ENCODE measurements around the gene HOXA10. TPM values are rescaled to one million over a fixed set of nuclear protein-coding genes. Genes with fewer than 3 reads are reported as not detected.

Gene HOXA10
- total and polyA plus RNA-seq, 4 donors, result 0.03 to 0.70 (median 0.13) TPM

DNA sequence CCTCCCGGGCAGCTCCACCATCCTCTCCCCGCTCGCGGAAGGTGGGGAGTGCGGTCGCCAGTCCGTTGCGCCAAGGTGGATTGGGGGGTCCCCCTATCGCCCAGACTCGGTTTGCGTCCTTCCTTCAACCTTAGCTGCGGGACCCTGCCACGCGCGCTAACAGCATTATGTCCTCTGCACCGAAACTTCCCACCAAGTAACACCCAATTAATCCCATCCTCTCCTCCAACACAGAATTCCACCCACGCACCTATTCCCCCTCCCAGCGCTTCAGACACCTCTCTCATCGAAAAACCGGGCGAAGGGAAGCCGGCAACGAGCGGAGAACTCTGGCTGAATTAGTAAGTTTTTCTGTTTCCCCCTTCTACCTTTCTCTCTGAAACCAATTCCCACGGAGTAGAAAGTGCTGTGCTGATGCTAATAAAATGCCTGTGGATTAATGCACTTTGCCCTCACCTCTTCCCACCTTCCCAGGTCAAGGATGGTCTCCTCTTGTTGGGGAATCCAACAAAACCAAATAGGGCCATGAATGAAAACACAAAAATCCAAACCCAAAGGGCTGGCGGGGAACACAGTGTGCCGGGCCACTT is 22.7 kb downstream of the HOXA10 start:
- H3K27ac ChIP-seq (ENCODE audit: low read depth in 1 of 2, low read length in 2 of 2), result no peak overlapping the region
- H3K36me3 ChIP-seq (ENCODE audit: control insufficient read depth in 4 of 4, insufficient read depth in 3 of 4, low read depth in 1 of 4, low read length in 3 of 4), result no peaks in the 10 kb centered on the region
- WGBS, result 6% methylated on average over 27 of the region's 27 CpGs
- peak overlapping the region in 1 of 3 donors; percentile 46 for H3K4me3 ChIP-seq (ENCODE audit: low read depth in 1 of 3, low read length in 3 of 3)
- TF ChIP-seq EGR1 (IDR thresholded peaks at IDR 0.05; ENCODE audit: low read depth in 2 of 2) (no peak), NR2F2 (IDR thresholded peaks at IDR 0.05) (no peak), FOXA2 (IDR thresholded peaks at IDR 0.05) (no peak), RAD21 (IDR thresholded peaks at IDR 0.05) (no peak), HNF4A (conservative IDR thresholded peaks at IDR 0.05) (no peak), GABPA (IDR thresholded peaks at IDR 0.05 in 1 of 2, conservative IDR thresholded peaks at IDR 0.05 in 1 of 2) (no peak), SP1 (IDR thresholded peaks at IDR 0.05) (no peak), JUND (IDR thresholded peaks at IDR 0.05) (no peak), TAF1 (conservative IDR thresholded peaks at IDR 0.05) (no peak), HNF4G (IDR thresholded peaks at IDR 0.05) (no peak), FOXA1 (IDR thresholded peaks at IDR 0.05) (no peak), RXRA (IDR thresholded peaks at IDR 0.05) (no peak), YY1 (IDR thresholded peaks at IDR 0.05) (no peak)
- TF ChIP-seq, protein P1, sequence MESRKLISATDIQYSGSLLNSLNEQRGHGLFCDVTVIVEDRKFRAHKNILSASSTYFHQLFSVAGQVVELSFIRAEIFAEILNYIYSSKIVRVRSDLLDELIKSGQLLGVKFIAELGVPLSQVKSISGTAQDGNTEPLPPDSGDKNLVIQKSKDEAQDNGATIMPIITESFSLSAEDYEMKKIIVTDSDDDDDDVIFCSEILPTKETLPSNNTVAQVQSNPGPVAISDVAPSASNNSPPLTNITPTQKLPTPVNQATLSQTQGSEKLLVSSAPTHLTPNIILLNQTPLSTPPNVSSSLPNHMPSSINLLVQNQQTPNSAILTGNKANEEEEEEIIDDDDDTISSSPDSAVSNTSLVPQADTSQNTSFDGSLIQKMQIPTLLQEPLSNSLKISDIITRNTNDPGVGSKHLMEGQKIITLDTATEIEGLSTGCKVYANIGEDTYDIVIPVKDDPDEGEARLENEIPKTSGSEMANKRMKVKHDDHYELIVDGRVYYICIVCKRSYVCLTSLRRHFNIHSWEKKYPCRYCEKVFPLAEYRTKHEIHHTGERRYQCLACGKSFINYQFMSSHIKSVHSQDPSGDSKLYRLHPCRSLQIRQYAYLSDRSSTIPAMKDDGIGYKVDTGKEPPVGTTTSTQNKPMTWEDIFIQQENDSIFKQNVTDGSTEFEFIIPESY (IDR thresholded peaks at IDR 0.05), result no peak
- TF ChIP-seq, protein P2, sequence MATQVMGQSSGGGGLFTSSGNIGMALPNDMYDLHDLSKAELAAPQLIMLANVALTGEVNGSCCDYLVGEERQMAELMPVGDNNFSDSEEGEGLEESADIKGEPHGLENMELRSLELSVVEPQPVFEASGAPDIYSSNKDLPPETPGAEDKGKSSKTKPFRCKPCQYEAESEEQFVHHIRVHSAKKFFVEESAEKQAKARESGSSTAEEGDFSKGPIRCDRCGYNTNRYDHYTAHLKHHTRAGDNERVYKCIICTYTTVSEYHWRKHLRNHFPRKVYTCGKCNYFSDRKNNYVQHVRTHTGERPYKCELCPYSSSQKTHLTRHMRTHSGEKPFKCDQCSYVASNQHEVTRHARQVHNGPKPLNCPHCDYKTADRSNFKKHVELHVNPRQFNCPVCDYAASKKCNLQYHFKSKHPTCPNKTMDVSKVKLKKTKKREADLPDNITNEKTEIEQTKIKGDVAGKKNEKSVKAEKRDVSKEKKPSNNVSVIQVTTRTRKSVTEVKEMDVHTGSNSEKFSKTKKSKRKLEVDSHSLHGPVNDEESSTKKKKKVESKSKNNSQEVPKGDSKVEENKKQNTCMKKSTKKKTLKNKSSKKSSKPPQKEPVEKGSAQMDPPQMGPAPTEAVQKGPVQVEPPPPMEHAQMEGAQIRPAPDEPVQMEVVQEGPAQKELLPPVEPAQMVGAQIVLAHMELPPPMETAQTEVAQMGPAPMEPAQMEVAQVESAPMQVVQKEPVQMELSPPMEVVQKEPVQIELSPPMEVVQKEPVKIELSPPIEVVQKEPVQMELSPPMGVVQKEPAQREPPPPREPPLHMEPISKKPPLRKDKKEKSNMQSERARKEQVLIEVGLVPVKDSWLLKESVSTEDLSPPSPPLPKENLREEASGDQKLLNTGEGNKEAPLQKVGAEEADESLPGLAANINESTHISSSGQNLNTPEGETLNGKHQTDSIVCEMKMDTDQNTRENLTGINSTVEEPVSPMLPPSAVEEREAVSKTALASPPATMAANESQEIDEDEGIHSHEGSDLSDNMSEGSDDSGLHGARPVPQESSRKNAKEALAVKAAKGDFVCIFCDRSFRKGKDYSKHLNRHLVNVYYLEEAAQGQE (IDR thresholded peaks at IDR 0.05), result no peak
- TF ChIP-seq, protein P3, sequence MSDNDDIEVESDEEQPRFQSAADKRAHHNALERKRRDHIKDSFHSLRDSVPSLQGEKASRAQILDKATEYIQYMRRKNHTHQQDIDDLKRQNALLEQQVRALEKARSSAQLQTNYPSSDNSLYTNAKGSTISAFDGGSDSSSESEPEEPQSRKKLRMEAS (IDR thresholded peaks at IDR 0.05), result no peak
- TF ChIP-seq, protein P4, sequence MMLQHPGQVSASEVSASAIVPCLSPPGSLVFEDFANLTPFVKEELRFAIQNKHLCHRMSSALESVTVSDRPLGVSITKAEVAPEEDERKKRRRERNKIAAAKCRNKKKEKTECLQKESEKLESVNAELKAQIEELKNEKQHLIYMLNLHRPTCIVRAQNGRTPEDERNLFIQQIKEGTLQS (IDR thresholded peaks at IDR 0.05), result no peak
- TF ChIP-seq, protein P5, sequence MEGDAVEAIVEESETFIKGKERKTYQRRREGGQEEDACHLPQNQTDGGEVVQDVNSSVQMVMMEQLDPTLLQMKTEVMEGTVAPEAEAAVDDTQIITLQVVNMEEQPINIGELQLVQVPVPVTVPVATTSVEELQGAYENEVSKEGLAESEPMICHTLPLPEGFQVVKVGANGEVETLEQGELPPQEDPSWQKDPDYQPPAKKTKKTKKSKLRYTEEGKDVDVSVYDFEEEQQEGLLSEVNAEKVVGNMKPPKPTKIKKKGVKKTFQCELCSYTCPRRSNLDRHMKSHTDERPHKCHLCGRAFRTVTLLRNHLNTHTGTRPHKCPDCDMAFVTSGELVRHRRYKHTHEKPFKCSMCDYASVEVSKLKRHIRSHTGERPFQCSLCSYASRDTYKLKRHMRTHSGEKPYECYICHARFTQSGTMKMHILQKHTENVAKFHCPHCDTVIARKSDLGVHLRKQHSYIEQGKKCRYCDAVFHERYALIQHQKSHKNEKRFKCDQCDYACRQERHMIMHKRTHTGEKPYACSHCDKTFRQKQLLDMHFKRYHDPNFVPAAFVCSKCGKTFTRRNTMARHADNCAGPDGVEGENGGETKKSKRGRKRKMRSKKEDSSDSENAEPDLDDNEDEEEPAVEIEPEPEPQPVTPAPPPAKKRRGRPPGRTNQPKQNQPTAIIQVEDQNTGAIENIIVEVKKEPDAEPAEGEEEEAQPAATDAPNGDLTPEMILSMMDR (IDR thresholded peaks at IDR 0.05; ENCODE audit: low read depth, low read length, missing input control), result no peak
- no peak overlapping the region for H3K9ac ChIP-seq (ENCODE audit: low read depth in 1 of 2, low read length in 2 of 2)
- H3K4me1 ChIP-seq (ENCODE audit: control insufficient read depth in 4 of 4, insufficient read depth in 4 of 4, low read length in 3 of 4), result peaks cover 14 to 40% (median 22%) of the 10 kb centered on the region in 4 donors
- H3K9me3 ChIP-seq (ENCODE audit: control insufficient read depth in 4 of 4, low read length in 3 of 4), result peaks cover 0 to 5% (median 0%) of the 10 kb centered on the region in 4 donors
- no peak for DNase-seq (ENCODE audit: low spot score)
- H3K27me3 ChIP-seq (ENCODE audit: control insufficient read depth in 4 of 4, insufficient read depth in 4 of 4, low read length in 3 of 4), result peaks cover 19 to 49% (median 40%) of the 10 kb centered on the region in 4 donors
